Neuron (in vitro differentiated cells): ENCODE measurements around the gene IGLL1.
"Not testable (repeated sequence)": the region's sequence is repeated elsewhere in the genome, so short reads cannot be mapped to it uniquely, and the experiment has no call there.

Experiments
- H2AFZ ChIP-seq: one replicate; pipeline ENCODE4 v1.6.1; 2013; ENCODE audit warnings: low read depth, mild to moderate bottlenecking, inconsistent platforms, low read length, moderate library complexity
- H3K27me3 ChIP-seq: one replicate; pipeline ENCODE4 v1.6.1; 2013; ENCODE audit warnings: low read length; ENCODE audit not compliant: insufficient read depth
- H3K36me3 ChIP-seq: one replicate; pipeline ENCODE4 v1.6.1; 2013; ENCODE audit warnings: low read length; ENCODE audit not compliant: insufficient read depth
- H3K4me1 ChIP-seq: one replicate; pipeline ENCODE4 v1.6.1; 2013; ENCODE audit warnings: low read length; ENCODE audit not compliant: insufficient read depth
- H3K4me3 ChIP-seq: 2 replicates; pipeline ENCODE4 v1.5.1; 2013; ENCODE audit warnings: mild to moderate bottlenecking, low read length, moderate library complexity
- H3K9me3 ChIP-seq: one replicate; pipeline ENCODE4 v1.6.1; 2013; ENCODE audit warnings: low read length

Gene IGLL1

GRCh38 chr22:23551385-23551784, 28.7 kb downstream of the IGLL1 start:
- H3K9me3 ChIP-seq, result no peaks in the 10 kb centered on the region
- H3K4me3 ChIP-seq, result no peak overlapping the region
- H3K36me3 ChIP-seq, result no peaks in the 10 kb centered on the region
- no peaks in the 10 kb centered on the region for H3K27me3 ChIP-seq
- no peak overlapping the region for H2AFZ ChIP-seq
- H3K4me1 ChIP-seq, result peaks cover 8% of the 10 kb centered on the region

GRCh38 chr22:23550049-23550650, 29.9 kb downstream of the IGLL1 start:
- Histone ChIP-seq H3K27me3 (no peaks in the 10 kb centered on the region), H2AFZ (no peak overlapping the region), H3K4me1 (peaks cover 8% of the 10 kb centered on the region), H3K4me3 (no peak overlapping the region), H3K36me3 (no peaks in the 10 kb centered on the region), H3K9me3 (no peaks in the 10 kb centered on the region)

GRCh38 chr22:23549198-23549595, 30.9 kb downstream of the IGLL1 start:
- Histone ChIP-seq H3K36me3 (no peaks in the 10 kb centered on the region), H3K4me3 (no peak overlapping the region), H3K27me3 (no peaks in the 10 kb centered on the region), H3K4me1 (peaks cover 5% of the 10 kb centered on the region), H3K9me3 (no peaks in the 10 kb centered on the region), H2AFZ (no peak overlapping the region)

GRCh38 chr22:23548501-23549197, 31.4 kb downstream of the IGLL1 start:
- Histone ChIP-seq H3K4me1 (peaks cover 3% of the 10 kb centered on the region), H3K36me3 (no peaks in the 10 kb centered on the region), H2AFZ (no peak overlapping the region), H3K27me3 (no peaks in the 10 kb centered on the region), H3K9me3 (no peaks in the 10 kb centered on the region), H3K4me3 (no peak overlapping the region)

GRCh38 chr22:23547818-23548500, 32.1 kb downstream of the IGLL1 start:
- Histone ChIP-seq H3K36me3 (no peaks in the 10 kb centered on the region), H3K4me3 (no peak overlapping the region), H3K9me3 (no peaks in the 10 kb centered on the region), H2AFZ (no peak overlapping the region), H3K27me3 (peaks cover 3% of the 10 kb centered on the region), H3K4me1 (no peaks in the 10 kb centered on the region)

GRCh38 chr22:23547382-23547781, 32.7 kb downstream of the IGLL1 start:
- H3K4me1 ChIP-seq, H3K27me3 ChIP-seq, H3K36me3 ChIP-seq, H3K4me3 ChIP-seq, H3K9me3 ChIP-seq, H2AFZ ChIP-seq: not testable (repeated sequence)

- Histone ChIP-seq H3K27me3 (peaks cover 3% of the 10 kb centered on the region), H3K9me3 (no peaks in the 10 kb centered on the region), H3K4me1 (no peaks in the 10 kb centered on the region), H3K36me3 (no peaks in the 10 kb centered on the region), H2AFZ (no peak overlapping the region), H3K4me3 (no peak overlapping the region)
These were observed 35.2 kb downstream of the IGLL1 start for GRCh38 chr22:23544852-23545251.

- H3K27me3 ChIP-seq, H2AFZ ChIP-seq, H3K9me3 ChIP-seq, H3K36me3 ChIP-seq, H3K4me3 ChIP-seq, H3K4me1 ChIP-seq: not testable (repeated sequence)
These were observed 36.5 kb downstream of the IGLL1 start for GRCh38 chr22:23543506-23544000.

- H3K27me3 ChIP-seq, result peaks cover 3% of the 10 kb centered on the region
- H3K4me1 ChIP-seq, result peaks cover 3% of the 10 kb centered on the region
- no peak overlapping the region for H2AFZ ChIP-seq
- no peak overlapping the region for H3K4me3 ChIP-seq
- no peaks in the 10 kb centered on the region for H3K9me3 ChIP-seq
- no peaks in the 10 kb centered on the region for H3K36me3 ChIP-seq
These were observed 37.2 kb downstream of the IGLL1 start for GRCh38 chr22:23542933-23543332.

- not testable (repeated sequence) for H3K4me1 ChIP-seq, H3K4me3 ChIP-seq, H3K27me3 ChIP-seq, H2AFZ ChIP-seq, H3K9me3 ChIP-seq, H3K36me3 ChIP-seq
These were observed 37.7 kb downstream of the IGLL1 start for GRCh38 chr22:23542391-23542790.

GRCh38 chr22:23541849-23542281, 38.2 kb downstream of the IGLL1 start:
- not testable (repeated sequence) for H3K4me1 ChIP-seq, H3K4me3 ChIP-seq, H3K9me3 ChIP-seq, H3K27me3 ChIP-seq, H2AFZ ChIP-seq, H3K36me3 ChIP-seq

- not testable (repeated sequence) for H3K9me3 ChIP-seq, H3K4me1 ChIP-seq, H3K4me3 ChIP-seq, H3K27me3 ChIP-seq, H3K36me3 ChIP-seq, H2AFZ ChIP-seq
These were observed 39.3 kb downstream of the IGLL1 start for GRCh38 chr22:23540837-23541236.

GRCh38 chr22:23539839-23540198, 40.3 kb downstream of the IGLL1 start:
- H3K36me3 ChIP-seq, H3K27me3 ChIP-seq, H3K9me3 ChIP-seq, H3K4me3 ChIP-seq, H3K4me1 ChIP-seq, H2AFZ ChIP-seq: not testable (repeated sequence)
